H1 (cell line): ENCODE measurements around the gene GRIA3. TPM values are rescaled to one million over a fixed set of nuclear protein-coding genes. Genes with fewer than 3 reads are reported as not detected.

Experiments used
- CTCF ChIA-PET: fragments of 300-600 bp; sonication (Branson Sonifier 250); formaldehyde crosslinking; loops from one replicate; lab custom pipeline; 2021; ENCODE audit not compliant: partially characterized antibody; lab: Charles Lee
- POLR2A ChIA-PET: fragments of 300-600 bp; sonication (Branson Sonifier 250); formaldehyde crosslinking; loops from one replicate; lab custom pipeline; 2021; ENCODE audit warnings: inconsistent platforms; ENCODE audit not compliant: partially characterized antibody; lab: Charles Lee
- DNase-seq, 2 experiments: peaks; one replicate each; pipeline versions ENCODE4 v3.0.0 to v3.0.0-alpha.2; 2010 to 2022; ENCODE audit warnings: low spot score in 2 of 2, low read depth in 1 of 2, mixed read lengths in 1 of 2
- FAIRE-seq: peaks from 2 replicates; lab custom pipeline; 2011; peaks lifted over from hg19 to GRCh38; lab: Jason Lieb, UNC
- H2AFZ ChIP-seq: 2 replicates; pipeline ENCODE4 v1.8.1; 2012; ENCODE audit warnings: low read length, inconsistent platforms
- H2AK5ac ChIP-seq: 2 replicates; pipeline ENCODE4 v1.6.1; 2013; ENCODE audit warnings: low read depth, low read length
- H2BK120ac ChIP-seq: replicated peaks from 2 replicates; pipeline ENCODE3; 2013; ENCODE audit warnings: low read depth, low read length, inconsistent platforms
- H2BK12ac ChIP-seq: 2 replicates; pipeline ENCODE4 v1.6.1; 2013; ENCODE audit warnings: low read depth, low read length
- H2BK15ac ChIP-seq: 2 replicates; pipeline ENCODE4 v1.6.1; 2013; ENCODE audit warnings: low read length
- H2BK20ac ChIP-seq: 2 replicates; pipeline ENCODE4 v1.6.1; 2013; ENCODE audit warnings: low read length
- H2BK5ac ChIP-seq: 2 replicates; pipeline ENCODE4 v1.6.1; 2013; ENCODE audit warnings: low read depth, low read length
- H3K14ac ChIP-seq: 2 replicates; pipeline ENCODE4 v1.6.1; 2013; ENCODE audit warnings: inconsistent platforms; ENCODE audit not compliant: insufficient read length
- H3K18ac ChIP-seq: 2 replicates; pipeline ENCODE4 v1.6.1; 2013; ENCODE audit warnings: low read length; ENCODE audit errors: extremely low read depth
- H3K23ac ChIP-seq: 2 replicates; pipeline ENCODE4 v1.6.1; 2013; ENCODE audit warnings: inconsistent platforms; ENCODE audit not compliant: insufficient read length
- H3K23me2 ChIP-seq: 2 replicates; pipeline ENCODE4 v1.6.1; 2013; ENCODE audit warnings: low read depth, low read length
- H3K27ac ChIP-seq: 2 replicates; pipeline ENCODE4 v1.6.1; 2011; ENCODE audit warnings: low read depth, low read length, inconsistent platforms
- H3K27me3 ChIP-seq, 4 experiments: replicated peaks in 1 of 4; 1 replicate in 1 of 4; 2 replicates in 3 of 4; pipeline versions ENCODE4 v1.6.1 to v1.8.1; 2011 to 2013; ENCODE audit warnings: low read length in 3 of 4, mild to moderate bottlenecking in 3 of 4, inconsistent platforms in 2 of 4, mixed read lengths in 2 of 4, moderate library complexity in 1 of 4; ENCODE audit not compliant: control insufficient read depth in 3 of 4, insufficient read depth in 3 of 4; ENCODE audit errors: extremely low read depth in 1 of 4
- H3K36me3 ChIP-seq, 4 experiments: 2 replicates each; pipeline versions ENCODE4 v1.6.1 to v1.8.1; 2011 to 2013; ENCODE audit warnings: mild to moderate bottlenecking in 4 of 4, low read length in 3 of 4, moderate library complexity in 2 of 4, control low read depth in 1 of 4, inconsistent platforms in 1 of 4; ENCODE audit not compliant: insufficient read depth in 4 of 4, control insufficient read depth in 2 of 4
- H3K4ac ChIP-seq: replicated peaks from 2 replicates; pipeline ENCODE3; 2013; ENCODE audit warnings: low read length, low read depth, mixed read lengths, inconsistent platforms; ENCODE audit not compliant: insufficient read length
- H3K4me1 ChIP-seq, 4 experiments: replicated peaks in 1 of 4; 1 replicate in 1 of 4; 2 replicates in 3 of 4; pipeline versions ENCODE4 v1.6.1 to v1.8.1; 2011 to 2013; ENCODE audit warnings: low read length in 3 of 4, inconsistent platforms in 2 of 4, mixed read lengths in 1 of 4; ENCODE audit not compliant: insufficient read depth in 4 of 4, control insufficient read depth in 3 of 4
- H3K4me2 ChIP-seq, 2 experiments: 2 replicates each; pipeline versions ENCODE4 v1.6.1 to v1.8.1; 2011 to 2013; ENCODE audit warnings: low read depth in 2 of 2, low read length in 2 of 2, control low read depth in 1 of 2, inconsistent platforms in 1 of 2, mild to moderate bottlenecking in 1 of 2; ENCODE audit not compliant: insufficient read depth in 1 of 2
- H3K4me3 ChIP-seq, 4 experiments: fragments of 200-600, 300-600 bp in 1 of 4; sonication (generic), shearing (Covaris generic), sonication (Bioruptor Twin) in 1 of 4; 2 replicates each; pipeline versions ENCODE4 v1.5.1 to v1.8.1; 2011 to 2016; ENCODE audit warnings: low read length in 4 of 4, low read depth in 3 of 4, control low read depth in 2 of 4, inconsistent platforms in 2 of 4, mild to moderate bottlenecking in 2 of 4, mixed read lengths in 1 of 4, moderate library complexity in 1 of 4; ENCODE audit not compliant: insufficient read depth in 2 of 4; ENCODE audit errors: extremely low read depth in 1 of 4
- H3K56ac ChIP-seq: replicated peaks from 2 replicates; pipeline ENCODE3; 2013; ENCODE audit warnings: low read depth, mild to moderate bottlenecking, mixed read lengths, low read length, inconsistent platforms; ENCODE audit not compliant: insufficient read length
- H3K79me1 ChIP-seq: 2 replicates; pipeline ENCODE4 v1.6.1; 2013; ENCODE audit warnings: low read depth, low read length, control low read depth
- H3K79me2 ChIP-seq, 2 experiments: 2 replicates each; pipeline versions ENCODE4 v1.6.1 to v1.8.1; 2012 to 2013; ENCODE audit warnings: low read length in 2 of 2, mild to moderate bottlenecking in 2 of 2, inconsistent platforms in 1 of 2; ENCODE audit not compliant: insufficient read depth in 2 of 2, control insufficient read depth in 1 of 2
- H3K9ac ChIP-seq, 4 experiments: replicated peaks in 1 of 4; 1 replicate in 1 of 4; 2 replicates in 3 of 4; pipeline versions ENCODE4 v1.6.1 to v1.8.1; 2011 to 2013; ENCODE audit warnings: low read depth in 3 of 4, low read length in 3 of 4, control low read depth in 2 of 4, mild to moderate bottlenecking in 2 of 4, moderate library complexity in 2 of 4, inconsistent platforms in 1 of 4; ENCODE audit errors: extremely low read depth in 1 of 4
- H3K9me3 ChIP-seq, 2 experiments: 2 replicates each; pipeline versions ENCODE4 v1.6.1 to v1.8.1; 2012 to 2013; ENCODE audit warnings: mild to moderate bottlenecking in 2 of 2, moderate library complexity in 2 of 2, control low read depth in 1 of 2, inconsistent platforms in 1 of 2, low read depth in 1 of 2, low read length in 1 of 2, mixed read lengths in 1 of 2; ENCODE audit not compliant: insufficient read depth in 2 of 2
- H4K20me1 ChIP-seq, 2 experiments: replicated peaks in 1 of 2; 2 replicates each; pipeline versions ENCODE3 to v1.8.1; 2011 to 2013; ENCODE audit warnings: inconsistent platforms in 2 of 2, low read length in 2 of 2, mild to moderate bottlenecking in 1 of 2; ENCODE audit not compliant: insufficient read depth in 2 of 2, control insufficient read depth in 1 of 2
- H4K5ac ChIP-seq: 2 replicates; pipeline ENCODE4 v1.6.1; 2013; ENCODE audit warnings: low read length, low read depth, mixed read lengths, inconsistent platforms; ENCODE audit not compliant: insufficient read length
- H4K8ac ChIP-seq: 2 replicates; pipeline ENCODE4 v1.8.0; 2013; ENCODE audit warnings: mild to moderate bottlenecking, moderate library complexity, low read length, inconsistent platforms; ENCODE audit not compliant: insufficient read depth; ENCODE audit errors: extremely low read depth
- H4K91ac ChIP-seq: replicated peaks from 2 replicates; pipeline ENCODE3; 2013; ENCODE audit warnings: low read length, mixed read lengths, inconsistent platforms; ENCODE audit not compliant: insufficient read length
- BRCA1 ChIP-seq: IDR thresholded peaks from 2 replicates; pipeline ENCODE4 v1.6.1; 2012; ENCODE audit warnings: low read depth, low read length, improper control_type of control experiment
- CBX8 ChIP-seq: fragments of 300-800, 300-1000 bp; sonication (generic); IDR thresholded peaks from 2 replicates; pipeline ENCODE4 v1.7.1; 2016; ENCODE audit warnings: low read depth, low read length, borderline replicate concordance
- CHD2 ChIP-seq: IDR thresholded peaks from 2 replicates; pipeline ENCODE4 v1.6.1; 2012; ENCODE audit warnings: low read length, improper control_type of control experiment
- CREB1 ChIP-seq: IDR thresholded peaks from 2 replicates; pipeline ENCODE4 v1.6.1; 2012; ENCODE audit warnings: inconsistent platforms
- FOSL1 ChIP-seq: IDR thresholded peaks from 2 replicates; pipeline ENCODE4 v1.6.1; 2011; ENCODE audit warnings: mild to moderate bottlenecking, low read depth, low read length, moderate library complexity; ENCODE audit not compliant: insufficient read depth
- POU5F1 ChIP-seq: IDR thresholded peaks from 2 replicates; pipeline ENCODE4 v1.6.1; 2011; ENCODE audit warnings: low read depth, mild to moderate bottlenecking, low read length, moderate library complexity
- SIRT6 ChIP-seq: IDR thresholded peaks from one replicate; pipeline ENCODE4 v1.7.1; 2012; ENCODE audit warnings: low read length, inconsistent platforms
- WGBS, 2 experiments: shearing (Covaris generic) in 1 of 2; methylation state at CpG; one replicate each; pipeline versions ENCODE4 v1.1.6 to v1.1.7; 2013 to 2015; ENCODE audit warnings: low lambda C conversion rate in 2 of 2, mixed read lengths in 2 of 2, inconsistent platforms in 1 of 2, low coverage in 1 of 2, missing lambda C conversion rate in 1 of 2; ENCODE audit not compliant: insufficient replicate concordance in 2 of 2, insufficient coverage in 1 of 2, insufficient read length in 1 of 2; ENCODE audit errors: extremely low coverage in 1 of 2, missing lambda C conversion rate in 1 of 2; 5-methylcytosine and 5-hydroxymethylcytosine counted together
- polyA plus RNA-seq, 7 experiments: library from polyadenylated mRNA; depleted of rRNA in 3 of 7; stranded (reverse) in 5 of 7; unstranded in 2 of 7; fragments of >200 nt in 5 of 7; fragments of 200-250 nt in 2 of 7; gene quantifications; 1 replicate in 5 of 7; 2 replicates in 1 of 7; 4 replicates in 1 of 7; pipeline versions ENCODE4 v1.2.1 to v1.2.3, GENCODE V29; 2011 to 2013; ENCODE audit warnings: missing spikeins in 2 of 7, mixed read lengths in 2 of 7
- total RNA-seq: library from RNA; stranded (reverse); fragmentation: NEBNext Ultra II Directional; extraction: Animal tissue kit (Norgen Biotek cat#: 25700); gene quantifications from 2 replicates; pipeline ENCODE4 v1.2.1, GENCODE V29; 2021

Gene GRIA3
- total and polyA plus RNA-seq, 2 of the 8 experiments (the other 6 are each of a cell fraction or from before 2014, with no cell fraction given): 2.6 to 3.0 TPM

- CTCF ChIA-PET: interaction anchor here (0.9 kb wide), 1 partner anchor 9 kb away, joined by 3 read pairs; no protein-coding TSS in a partner anchor
- Histone ChIP-seq H3K18ac (no peak overlapping the region), H3K9ac (no peak overlapping the region), H4K91ac (no peak overlapping the region), H2BK12ac (no peak overlapping the region), H3K79me2 (no peaks in the 10 kb centered on the region), H3K23ac (no peak overlapping the region), H4K5ac (no peak overlapping the region), H2BK5ac (no peak overlapping the region), H2BK120ac (no peak overlapping the region), H3K27ac (no peak overlapping the region), H3K4me3 (no peak overlapping the region), H2BK20ac (no peak overlapping the region), H4K8ac (no peak overlapping the region), H3K4me2 (no peak overlapping the region), H3K9me3 (no peaks in the 10 kb centered on the region), H3K56ac (no peak overlapping the region), H3K4ac (no peak overlapping the region), H2AFZ (no peak overlapping the region), H3K79me1 (no peaks in the 10 kb centered on the region), H2AK5ac (no peak overlapping the region), H3K14ac (no peak overlapping the region), H3K27me3 (no peaks in the 10 kb centered on the region), H3K23me2 (no peaks in the 10 kb centered on the region), H4K20me1 (no peaks in the 10 kb centered on the region), H2BK15ac (no peak overlapping the region), H3K36me3 (no peaks in the 10 kb centered on the region), H3K4me1 (peaks cover 0 to 2% (median 0%) of the 10 kb centered on the region in 4 experiments; a peak in 2 of 7 replicates)
- WGBS, 2 experiments: 80% methylated on average over 2 of the region's 2 CpGs; no CpG with 5 or more reads in 1 of the 2 experiments
- DNase-seq (no peak), FAIRE-seq (no peak)
- POLR2A ChIA-PET: interaction anchor here (0.7 kb wide), 1 partner anchor 149 kb away, joined by 3 read pairs; no protein-coding TSS in a partner anchor
- TF ChIP-seq CREB1: no peak
- no peak for TF ChIP-seq CHD2
- no peak for TF ChIP-seq BRCA1
- no peak for TF ChIP-seq CBX8
- no peak for TF ChIP-seq FOSL1
- no peak for TF ChIP-seq POU5F1
- TF ChIP-seq SIRT6: no peak
These were observed 166.1 kb downstream of the GRIA3 start for GRCh38 chrX:123350226-123350625.
